ENCODE measurements around the gene UNK. TPM values are rescaled to one million over a fixed set of nuclear protein-coding genes. Genes with fewer than 3 reads are reported as not detected.
A peak's percentile ranks its signal among the peaks of the same experiment; 100 is the strongest.

UNK gene
- total and polyA plus RNA-seq, 2 of the 13 experiments (the other 11 are each of a cell fraction or from before 2014, with no cell fraction given) = 31.6 to 33.0 TPM

GRCh38 chr17:75785016-75785890 lies 647 bp downstream of the UNK start (continued):
- TF ChIP-seq ZNF383 (CRISPR knock-in tag; IDR thresholded peaks at IDR 0.05; ENCODE audit: borderline replicate concordance) (0 out of 2 replicates have a peak, but pooled peaks have one; percentile 77), ZNF678 (CRISPR knock-in tag; IDR thresholded peaks at IDR 0.05) (peak; percentile 43; the same call in 1 of the 2 replicates), ZBTB20 (CRISPR knock-in tag; IDR thresholded peaks at IDR 0.05; ENCODE audit: borderline replicate concordance, low read depth) (peak; percentile 62; the same call in 1 of the 2 replicates), DMAP1 (CRISPR knock-in tag; IDR thresholded peaks at IDR 0.05) (peak; percentile 98; the same call in 1 of the 2 replicates), MYPOP (CRISPR knock-in tag; IDR thresholded peaks at IDR 0.05) (peak; percentile 57; the same call in 1 of the 2 replicates), ZHX1 (CRISPR knock-in tag; IDR thresholded peaks at IDR 0.05; ENCODE audit: low read depth) (no peak), HOXD1 (CRISPR knock-in tag; IDR thresholded peaks at IDR 0.05) (0 out of 2 replicates have a peak, but pooled peaks have one; percentile 43), POGK (CRISPR knock-in tag; conservative IDR thresholded peaks at IDR 0.05) (peak; percentile 86), U2AF1 (optimal IDR thresholded peaks at IDR 0.05; ENCODE audit: low read depth, low read length) (no peak), SYNCRIP (IDR thresholded peaks at IDR 0.05; ENCODE audit: insufficient read depth, low read depth, low read length) (no peak), ZSCAN20 (CRISPR knock-in tag; IDR thresholded peaks at IDR 0.05; ENCODE audit: borderline replicate concordance) (peak; percentile 83; the same call in 1 of the 2 replicates), CCDC6 (CRISPR knock-in tag; IDR thresholded peaks at IDR 0.05) (0 out of 2 replicates have a peak, but pooled peaks have one; percentile 36), ZNF746 (CRISPR knock-in tag; IDR thresholded peaks at IDR 0.05) (no peak; the same call in none of the 2 replicates), AHR (CRISPR knock-in tag; IDR thresholded peaks at IDR 0.05) (peak; percentile 96), SAP130 (CRISPR knock-in tag; IDR thresholded peaks at IDR 0.05; ENCODE audit: low read depth) (peak; percentile 80), THAP8 (CRISPR knock-in tag; IDR thresholded peaks at IDR 0.05; ENCODE audit: borderline replicate concordance) (0 out of 2 replicates have a peak, but pooled peaks have one; percentile 54), NFIB (CRISPR knock-in tag; IDR thresholded peaks at IDR 0.05; ENCODE audit: borderline replicate concordance) (peak; percentile 75; the same call in 1 of the 2 replicates), CREB1 (IDR thresholded peaks at IDR 0.05) (peak; percentile 94; the same call in 1 of the 2 replicates), CREB1 (CRISPR knock-in tag; IDR thresholded peaks at IDR 0.05) (no peak), GLMP (CRISPR knock-in tag; IDR thresholded peaks at IDR 0.05; ENCODE audit: borderline replicate concordance) (no peak)

Measured in HepG2 (cell line).